SK-N-SH treated with all-trans-retinoic acid at 6 μM for 48 hours (cell line): ENCODE data around the gene OXA1L.

Experiments
- ARNTL ChIP-seq: fragments of 450-650 bp; formaldehyde crosslinking; IDR thresholded peaks from 2 replicates; pipeline ENCODE4 v1.5.0; 2020; ENCODE audit warnings: low read depth, mild to moderate bottlenecking, moderate library complexity, borderline replicate concordance
- CREB5 ChIP-seq: fragments of 250-450 bp; sonication (Bioruptor Pico); IDR thresholded peaks from 2 replicates; pipeline ENCODE4 v1.5.1; 2020; ENCODE audit warnings: low read depth, mild to moderate bottlenecking, moderate library complexity
- POU6F1 ChIP-seq: fragments of 250-450 bp; sonication (Bioruptor Pico); IDR thresholded peaks from 2 replicates; pipeline ENCODE4 v1.8.0; 2021; ENCODE audit warnings: low read depth, mild to moderate bottlenecking, moderate library complexity, borderline replicate concordance
- RARB ChIP-seq: fragments of 250-450 bp; sonication (Bioruptor Pico); IDR thresholded peaks from 2 replicates; pipeline ENCODE4 v1.8.0; 2021; ENCODE audit warnings: mild to moderate bottlenecking, moderate library complexity
- SNAI2 ChIP-seq: fragments of 250-450 bp; sonication (Bioruptor Pico); IDR thresholded peaks from 2 replicates; pipeline ENCODE4 v1.5.0; 2020; ENCODE audit warnings: mild to moderate bottlenecking, moderate library complexity
- TCF4 ChIP-seq: fragments of 250-450 bp; sonication (Bioruptor Pico); IDR thresholded peaks from 2 replicates; pipeline ENCODE4 v1.8.0; 2021; ENCODE audit warnings: mild to moderate bottlenecking, moderate library complexity, borderline replicate concordance
- ZFP30 ChIP-seq: fragments of 450-650 bp; formaldehyde crosslinking; IDR thresholded peaks from 2 replicates; pipeline ENCODE4 v1.5.0; 2022; ENCODE audit warnings: mild to moderate bottlenecking, moderate library complexity
- ZNF8 ChIP-seq: fragments of 450-650 bp; formaldehyde crosslinking; IDR thresholded peaks from 2 replicates; pipeline ENCODE4 v1.5.0; 2020; ENCODE audit warnings: mild to moderate bottlenecking, moderate library complexity

GRCh38 chr14:22733829-22734228 is 32.7 kb upstream of the OXA1L start:
- TF ChIP-seq CREB5 (CRISPR knock-in tag) (no peak), ZNF8 (no peak), POU6F1 (CRISPR knock-in tag) (no peak), TCF4 (no peak), ARNTL (no peak), SNAI2 (CRISPR knock-in tag) (no peak), ZFP30 (CRISPR knock-in tag) (no peak), RARB (CRISPR knock-in tag) (no peak)
